ENCODE data around the gene SYTL5.

The SYTL5 gene

GRCh38 chrX:38138900-38139299 lies 132.5 kb downstream of the SYTL5 start:
- DNase-seq (ENCODE audit: low read depth): peak; percentile 48

- no peak for DNase-seq (ENCODE audit: low read depth)
These were observed 136.3 kb downstream of the SYTL5 start for GRCh38 chrX:38142610-38143009.

GRCh38 chrX:38149016-38149415 lies 142.7 kb downstream of the SYTL5 start:
- no peak for DNase-seq (ENCODE audit: low read depth)

- no peak for DNase-seq (ENCODE audit: low read depth)
These were observed 144.6 kb downstream of the SYTL5 start for GRCh38 chrX:38150993-38151392.

- no peak for DNase-seq (ENCODE audit: low read depth)
These were observed 145.1 kb downstream of the SYTL5 start for GRCh38 chrX:38151441-38151840.

- DNase-seq (ENCODE audit: low read depth): no peak
These were observed 148.0 kb downstream of the SYTL5 start for GRCh38 chrX:38154340-38154739.

- no peak for DNase-seq (ENCODE audit: low read depth)
These were observed 148.5 kb downstream of the SYTL5 start for GRCh38 chrX:38154818-38155217.

GRCh38 chrX:38156838-38157237 lies 150.5 kb downstream of the SYTL5 start:
- DNase-seq (ENCODE audit: low read depth): no peak

GRCh38 chrX:38163193-38163592 lies 156.8 kb downstream of the SYTL5 start:
- DNase-seq (ENCODE audit: low read depth): no peak

GRCh38 chrX:38165023-38165422 lies 158.7 kb downstream of the SYTL5 start:
- DNase-seq (ENCODE audit: low read depth): no peak

GRCh38 chrX:38166478-38167083 lies 160.2 kb downstream of the SYTL5 start:
- DNase-seq (ENCODE audit: low read depth): no peak

GRCh38 chrX:38170556-38170955 lies 164.2 kb downstream of the SYTL5 start:
- no peak for DNase-seq (ENCODE audit: low read depth)

- DNase-seq (ENCODE audit: low read depth): no peak
These were observed 166.2 kb downstream of the SYTL5 start for GRCh38 chrX:38172596-38172995.

- DNase-seq (ENCODE audit: low read depth): no peak
These were observed 168.8 kb downstream of the SYTL5 start for GRCh38 chrX:38175139-38175538.

- DNase-seq (ENCODE audit: low read depth): no peak
These were observed 172.0 kb downstream of the SYTL5 start for GRCh38 chrX:38178396-38178795.

Data from CMK (cell line).